Measurements from ENCODE around the gene ATP2A1.

DNA sequence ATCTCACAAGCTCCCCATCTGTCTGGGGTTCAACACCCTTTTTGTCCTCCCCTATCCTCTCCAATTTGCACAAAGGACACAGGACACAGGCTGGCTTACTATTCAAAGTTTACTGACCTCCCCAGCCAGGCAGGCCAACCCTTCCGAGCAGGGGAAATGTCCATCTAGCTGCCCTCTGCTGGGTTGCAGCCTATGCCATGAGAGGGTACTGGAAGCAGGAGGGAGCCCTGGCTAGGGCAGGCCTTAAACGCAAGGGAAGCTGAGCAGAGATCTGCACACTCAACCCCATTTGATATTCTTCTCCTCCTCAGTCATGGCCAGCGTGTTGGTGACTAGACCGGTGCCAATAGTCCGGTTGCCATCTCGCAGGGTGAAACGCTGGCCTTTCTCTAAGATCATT is 35.6 kb upstream of the ATP2A1 start:
- TF ChIP-seq POLR2AphosphoS5 (IDR thresholded peaks at IDR 0.05; ENCODE audit: borderline replicate concordance, low read depth, low read length) (peak; percentile 22; the same call in 1 of the 2 replicates), EZH2 (IDR thresholded peaks at IDR 0.05) (no peak)

Data from SK-N-MC (cell line).